ENCODE data around the gene CTNND2.

GRCh38 chr5:11903121-11903613 lies 1.1 kb downstream of the CTNND2 start:
- TF ChIP-seq, protein P1, sequence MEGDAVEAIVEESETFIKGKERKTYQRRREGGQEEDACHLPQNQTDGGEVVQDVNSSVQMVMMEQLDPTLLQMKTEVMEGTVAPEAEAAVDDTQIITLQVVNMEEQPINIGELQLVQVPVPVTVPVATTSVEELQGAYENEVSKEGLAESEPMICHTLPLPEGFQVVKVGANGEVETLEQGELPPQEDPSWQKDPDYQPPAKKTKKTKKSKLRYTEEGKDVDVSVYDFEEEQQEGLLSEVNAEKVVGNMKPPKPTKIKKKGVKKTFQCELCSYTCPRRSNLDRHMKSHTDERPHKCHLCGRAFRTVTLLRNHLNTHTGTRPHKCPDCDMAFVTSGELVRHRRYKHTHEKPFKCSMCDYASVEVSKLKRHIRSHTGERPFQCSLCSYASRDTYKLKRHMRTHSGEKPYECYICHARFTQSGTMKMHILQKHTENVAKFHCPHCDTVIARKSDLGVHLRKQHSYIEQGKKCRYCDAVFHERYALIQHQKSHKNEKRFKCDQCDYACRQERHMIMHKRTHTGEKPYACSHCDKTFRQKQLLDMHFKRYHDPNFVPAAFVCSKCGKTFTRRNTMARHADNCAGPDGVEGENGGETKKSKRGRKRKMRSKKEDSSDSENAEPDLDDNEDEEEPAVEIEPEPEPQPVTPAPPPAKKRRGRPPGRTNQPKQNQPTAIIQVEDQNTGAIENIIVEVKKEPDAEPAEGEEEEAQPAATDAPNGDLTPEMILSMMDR (IDR thresholded peaks at IDR 0.05): no peak
- TF ChIP-seq POLR2A (IDR thresholded peaks at IDR 0.05; ENCODE audit: low read depth) (no peak), POLR2AphosphoS5 (IDR thresholded peaks at IDR 0.05) (no peak)

All from esophagus muscularis mucosa (tissue), 3 donors.